PFSK-1 (cell line): ENCODE data around the gene FOXK1.

Experiments used
- FOXP2 ChIP-seq: optimal IDR thresholded peaks from 2 replicates; pipeline ENCODE3; 2011; ENCODE audit warnings: borderline replicate concordance, control low read depth, inconsistent platforms; ENCODE audit not compliant: insufficient read depth; ENCODE audit errors: extremely low read length, extremely low read depth
- POLR2AphosphoS5 ChIP-seq: IDR thresholded peaks from 2 replicates; pipeline ENCODE4 v1.6.1; 2012; ENCODE audit warnings: low read depth, mild to moderate bottlenecking, control low read depth, low read length, moderate library complexity
- REST ChIP-seq, 2 experiments: IDR thresholded peaks; 2 replicates each; pipeline versions ENCODE4 v1.6.1 to v1.8.0; 2011 to 2012; ENCODE audit warnings: low read depth in 2 of 2, low read length in 2 of 2, control low read depth in 1 of 2, inconsistent platforms in 1 of 2, mild to moderate bottlenecking in 1 of 2, moderate library complexity in 1 of 2; ENCODE audit not compliant: insufficient read depth in 1 of 2
- SIN3A ChIP-seq: IDR thresholded peaks from 2 replicates; pipeline ENCODE4 v1.6.1; 2012; ENCODE audit warnings: mild to moderate bottlenecking, low read length, moderate library complexity, borderline replicate concordance; ENCODE audit not compliant: insufficient read depth
- TAF1 ChIP-seq: IDR thresholded peaks from 2 replicates; pipeline ENCODE4 v1.6.1; 2012; ENCODE audit warnings: low read length, control low read depth, borderline replicate concordance; ENCODE audit not compliant: insufficient read depth

GRCh38 chr7:4712281-4713182 is 30.4 kb downstream of the FOXK1 start:
- TF ChIP-seq POLR2AphosphoS5 (no peak), REST (IDR thresholded peaks at IDR 0.05; ENCODE audit: insufficient read depth in 1 of 2, low read depth in 2 of 2, low read length in 2 of 2) (no peak), TAF1 (no peak), SIN3A (peak; percentile 65; the same call in 1 of the 2 replicates), FOXP2 (no peak)
